ENCODE measurements around the gene GRPEL2.

Gene GRPEL2, protein sequence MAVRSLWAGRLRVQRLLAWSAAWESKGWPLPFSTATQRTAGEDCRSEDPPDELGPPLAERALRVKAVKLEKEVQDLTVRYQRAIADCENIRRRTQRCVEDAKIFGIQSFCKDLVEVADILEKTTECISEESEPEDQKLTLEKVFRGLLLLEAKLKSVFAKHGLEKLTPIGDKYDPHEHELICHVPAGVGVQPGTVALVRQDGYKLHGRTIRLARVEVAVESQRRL

GRCh38 chr5:149345147-149345891 is at the start of gene GRPEL2:
TSS of gene GRPEL2 (plus strand) at chr5:149345499. CDS start at chr5:149345540, 41 bp downstream.
- DNase-seq, result peak; percentile 76

- DNase-seq, result no peak
Measured at GRCh38 chr5:149297340-149298025, 47.8 kb upstream of the GRPEL2 start.

DNA sequence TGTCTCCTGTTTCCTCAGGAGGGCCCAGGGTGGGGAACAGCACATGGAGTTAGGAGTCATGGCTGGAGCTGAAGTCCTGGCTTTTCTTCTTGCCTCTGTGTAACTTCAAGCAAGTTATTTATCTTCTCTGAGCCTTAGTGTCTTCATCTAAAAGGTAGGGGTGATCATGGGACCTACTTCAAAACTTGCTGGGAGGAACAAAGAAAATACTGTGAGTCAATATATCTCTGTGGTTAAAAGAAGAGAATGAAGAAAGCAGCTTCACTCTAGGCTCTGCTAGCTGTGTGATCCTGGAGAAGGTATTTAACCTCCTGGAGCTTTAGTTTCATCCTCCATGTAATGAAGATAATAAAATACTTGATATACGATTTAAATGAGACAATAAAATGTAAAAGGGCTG is 47.1 kb upstream of the GRPEL2 start:
- no peak for DNase-seq

- DNase-seq, result no peak
Measured at GRCh38 chr5:149298842-149299404, 46.4 kb upstream of the GRPEL2 start.

DNA sequence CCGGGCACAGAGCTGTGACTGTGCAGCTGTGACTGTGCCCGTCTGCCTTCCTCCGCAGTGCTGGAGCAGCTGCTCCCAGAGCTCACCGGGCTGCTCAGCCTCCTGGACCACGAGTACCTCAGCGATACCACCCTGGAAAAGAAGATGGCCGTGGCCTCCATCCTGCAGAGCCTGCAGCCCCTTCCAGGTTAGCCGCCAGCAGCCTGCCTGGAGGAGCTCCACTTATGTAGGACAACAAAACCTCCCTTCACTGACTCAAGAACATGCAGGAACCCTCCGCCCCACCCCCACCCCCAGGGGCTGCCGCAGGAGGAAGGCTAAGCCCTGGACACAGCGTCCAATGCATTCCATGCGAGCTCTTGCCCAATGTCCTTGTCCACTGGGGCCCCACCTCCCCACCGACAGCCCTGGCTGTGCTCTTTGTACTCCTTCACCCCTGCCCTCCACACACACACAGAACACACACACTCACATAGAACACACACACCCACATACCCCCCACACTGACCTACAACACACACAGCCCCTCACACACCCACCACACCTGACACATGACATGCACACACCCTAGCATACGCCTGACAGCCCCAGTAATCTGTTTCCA is 45.7 kb upstream of the GRPEL2 start:
- no peak for DNase-seq

DNA sequence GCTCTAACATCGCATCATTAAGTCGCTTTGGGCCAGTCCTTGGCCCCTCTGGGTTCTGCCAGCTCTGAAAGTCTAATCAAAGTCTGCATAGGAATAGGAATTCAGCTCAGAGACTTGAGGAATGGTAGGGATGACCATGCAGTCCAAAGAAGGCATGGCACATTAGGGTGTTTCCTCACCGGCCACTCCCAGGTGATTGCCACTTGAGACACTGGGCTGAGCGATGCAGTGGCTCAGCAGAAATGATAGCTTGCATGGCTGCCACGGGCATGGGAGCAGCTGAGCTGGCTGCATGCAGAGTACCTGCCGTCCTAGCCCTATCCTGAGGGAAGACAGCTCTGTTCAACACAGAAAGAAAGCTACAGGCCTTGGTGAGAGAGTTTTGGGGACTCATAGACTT is 44.9 kb upstream of the GRPEL2 start:
- no peak for DNase-seq

- DNase-seq, result no peak
Measured at GRCh38 chr5:149301049-149301743, 44.1 kb upstream of the GRPEL2 start.

DNA sequence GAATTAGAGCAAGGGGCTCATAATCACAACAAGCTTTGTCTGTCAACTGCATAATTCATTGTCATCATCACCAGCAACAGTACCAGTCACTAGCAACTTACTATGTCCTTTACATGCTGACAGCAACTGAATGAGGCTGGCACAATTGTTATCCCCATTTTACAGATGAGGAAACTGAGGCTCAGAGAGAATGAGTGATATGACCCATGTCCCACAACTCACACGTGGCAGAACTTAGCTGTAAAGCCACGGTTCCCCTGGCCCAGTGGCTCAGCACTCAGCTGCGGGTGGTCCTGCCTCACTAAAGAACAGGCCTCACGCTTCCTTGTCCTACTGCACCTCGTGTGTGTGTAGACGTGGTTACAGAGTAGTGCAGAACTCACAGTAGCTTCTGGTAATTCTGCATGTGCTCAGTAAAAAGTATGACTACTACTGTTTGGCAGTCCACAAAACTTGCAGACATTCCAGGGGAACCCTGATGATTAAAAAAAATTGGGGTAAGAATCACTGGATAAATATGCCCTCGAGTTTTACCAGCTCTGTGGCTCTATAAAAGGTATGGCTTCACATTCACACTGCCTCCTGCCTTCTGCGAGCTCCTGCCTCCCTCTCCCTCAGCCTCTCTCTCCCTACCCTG is 43.4 kb upstream of the GRPEL2 start:
- no peak for DNase-seq

DNA sequence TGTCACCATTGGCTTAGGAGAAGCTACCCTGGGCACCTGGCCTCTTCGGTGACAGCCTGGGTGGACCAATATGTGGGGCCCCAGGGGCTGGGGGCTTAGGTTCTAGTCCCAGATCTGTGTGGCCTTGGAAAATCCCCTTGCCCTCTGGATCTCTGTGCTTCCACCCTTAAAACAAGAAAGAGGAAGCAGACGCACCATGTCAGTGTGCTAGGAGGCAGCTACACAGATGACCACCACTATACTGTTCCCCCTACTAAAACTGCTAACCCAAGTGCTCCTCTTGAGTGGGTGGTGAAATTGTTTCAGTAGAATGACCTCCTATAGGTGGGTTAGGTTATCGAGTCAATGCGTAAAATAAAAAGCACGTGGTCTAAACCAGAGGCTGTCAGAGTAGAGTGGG is 42.7 kb upstream of the GRPEL2 start:
- DNase-seq, result no peak

DNA sequence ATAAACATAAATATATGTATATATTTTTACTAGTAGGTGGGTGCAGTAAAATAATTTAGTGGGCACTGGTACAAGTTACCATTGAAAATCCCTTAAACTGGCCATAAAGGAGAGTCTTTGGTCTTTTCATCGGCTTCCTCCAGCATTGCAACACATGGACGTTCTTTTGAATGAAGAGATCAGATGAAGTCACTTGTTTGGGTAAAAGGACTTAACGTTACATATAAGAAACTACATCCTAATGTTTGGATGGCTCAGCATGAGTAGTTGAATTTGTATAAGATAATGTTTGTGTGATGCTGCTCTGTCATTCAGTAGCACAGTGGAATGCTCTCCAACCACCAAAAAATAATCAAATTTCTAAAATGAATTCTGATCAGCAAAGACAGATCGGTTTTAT is 42.1 kb upstream of the GRPEL2 start:
- DNase-seq, result no peak

- no peak for DNase-seq
Measured at GRCh38 chr5:149304195-149305078, 40.9 kb upstream of the GRPEL2 start.

- no peak for DNase-seq
Measured at GRCh38 chr5:149309354-149309753, 35.9 kb upstream of the GRPEL2 start.

GRCh38 chr5:149310488-149310887 is 34.8 kb upstream of the GRPEL2 start:
- no peak for DNase-seq

DNA sequence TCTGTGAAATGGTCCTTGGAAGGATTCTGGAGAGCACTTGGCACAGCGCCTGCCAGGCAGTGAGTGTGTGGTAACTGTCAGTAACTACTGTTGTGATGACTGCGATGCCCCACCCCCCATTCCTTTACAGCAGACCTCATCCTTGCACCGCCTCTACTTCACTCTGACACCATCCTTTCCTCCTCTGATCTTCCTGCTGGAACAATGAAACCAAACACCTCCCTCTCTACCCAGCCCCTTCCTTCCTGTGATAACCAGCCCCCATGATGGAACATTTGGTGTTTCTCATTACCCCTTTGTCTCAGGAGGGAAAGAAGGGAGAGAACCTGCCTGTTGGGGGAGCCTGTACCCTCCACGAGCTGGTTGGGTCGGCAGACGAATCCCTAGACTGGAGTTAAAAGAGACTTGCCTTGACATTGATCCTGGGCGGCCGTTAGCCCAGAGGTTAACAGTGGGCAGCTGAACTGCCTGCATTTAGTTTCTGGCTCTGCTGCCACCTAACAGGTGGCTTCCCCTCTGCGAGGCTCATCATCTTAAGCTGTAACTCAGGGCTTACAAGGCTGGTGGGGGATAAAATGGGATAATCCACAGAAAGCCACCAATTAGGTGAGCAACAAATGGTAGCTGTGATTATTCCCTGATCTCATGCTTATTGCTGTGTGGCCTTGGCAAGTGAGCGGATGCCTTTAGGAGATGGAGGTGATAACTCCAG is 34.2 kb upstream of the GRPEL2 start:
- no peak for DNase-seq

- DNase-seq, result no peak
Measured at GRCh38 chr5:149313151-149313841, 32.0 kb upstream of the GRPEL2 start.

DNA sequence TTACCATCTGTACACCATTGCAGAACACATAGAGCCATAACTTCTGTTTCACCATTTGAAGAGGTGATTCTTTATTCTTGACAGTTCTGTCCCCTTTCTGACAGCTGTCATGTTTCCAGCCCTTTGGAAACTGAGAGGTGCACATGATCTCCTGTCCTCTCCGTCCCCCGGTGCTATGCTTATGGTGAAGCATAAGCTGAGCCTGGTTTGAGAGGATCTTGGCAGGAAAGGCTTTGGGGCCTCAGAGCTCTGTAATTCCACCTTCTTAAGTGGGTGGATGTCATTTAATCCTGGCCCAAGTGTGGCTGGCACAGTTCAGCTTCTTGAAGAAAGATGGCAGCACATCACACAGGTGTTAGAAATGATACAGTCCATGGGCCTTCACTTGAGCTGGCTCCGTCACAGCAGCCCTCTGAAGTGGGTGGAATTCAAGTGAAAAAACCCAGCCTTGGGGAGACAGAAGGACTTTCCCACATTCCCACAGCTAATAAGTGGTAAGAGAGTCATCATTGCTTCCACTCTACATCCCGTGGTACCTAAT is 30.7 kb upstream of the GRPEL2 start:
- DNase-seq, result no peak

DNA sequence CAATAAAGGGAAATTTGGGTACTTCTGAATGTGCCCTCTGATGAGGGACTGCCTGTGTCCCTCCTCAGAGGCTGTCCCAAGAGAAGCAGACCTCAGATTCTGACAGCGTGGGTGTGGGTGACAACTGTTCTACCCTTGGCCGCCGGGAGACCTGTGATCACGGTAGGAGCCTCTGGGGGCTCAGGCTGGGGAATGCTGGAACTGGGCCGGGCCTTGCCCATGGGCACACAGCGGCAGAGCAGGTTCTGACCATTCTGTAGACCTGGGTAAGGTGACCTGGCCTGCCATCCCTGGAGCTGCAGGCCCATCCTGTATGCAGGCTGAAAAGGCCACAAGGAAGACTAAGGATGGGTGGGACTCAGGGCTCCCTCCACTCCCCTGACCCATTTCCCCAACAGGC is 29.5 kb upstream of the GRPEL2 start:
- no peak for DNase-seq

GRCh38 chr5:149317281-149318048 is 27.8 kb upstream of the GRPEL2 start:
- peak; percentile 14 for DNase-seq

DNA sequence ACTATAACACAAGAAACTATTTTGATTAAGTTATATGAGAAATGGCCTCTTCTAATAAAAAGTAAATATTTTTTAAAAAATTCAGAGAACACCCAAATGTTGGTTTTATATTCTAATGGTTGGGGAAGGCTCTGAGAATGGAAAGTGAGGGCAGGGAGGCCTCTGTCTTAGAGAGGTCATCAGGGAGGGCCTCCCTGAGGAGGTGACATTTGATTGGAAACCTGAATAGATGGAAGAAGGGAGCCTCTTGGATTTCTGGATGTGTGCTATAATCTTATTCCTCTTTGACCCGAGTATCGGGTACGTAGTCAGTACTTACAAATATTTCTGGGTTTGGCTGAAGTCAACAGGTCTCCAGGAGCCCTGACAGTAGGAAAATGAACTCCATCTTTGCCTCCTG is 26.1 kb upstream of the GRPEL2 start:
- no peak for DNase-seq
